GM18870 (cell line): ENCODE measurements around the gene DEFB128.

Experiments used
- ATAC-seq: cut with Tn5 transposase; IDR thresholded peaks from one replicate; pipeline ENCODE4 v1.9.1; 2021; ENCODE audit warnings: moderate library complexity; ENCODE audit not compliant: unreplicated experiment

DEFB128 gene

GRCh38 chr20:157154-157553 is 32.4 kb downstream of the DEFB128 start, which contains the start of gene DEFB127:
TSS of gene DEFB127 (plus strand) at chr20:157454. CDS start at chr20:157545, 91 bp downstream.
- ATAC-seq, result no peak

- no peak for ATAC-seq
Measured at GRCh38 chr20:152131-152530, 37.4 kb downstream of the DEFB128 start.

GRCh38 chr20:145877-146276 is 43.6 kb downstream of the DEFB128 start:
- no peak for ATAC-seq

GRCh38 chr20:142290-142689 is 47.2 kb downstream of the DEFB128 start, which contains the start of gene DEFB126:
TSS of gene DEFB126 (plus strand) at chr20:142590. CDS start at chr20:142629, 39 bp downstream.
- ATAC-seq, result no peak
